OCI-LY1 (cell line): Measurements from ENCODE around the gene LINS1.

Experiments used
- CTCF ChIP-seq: fragments of 200-600 bp; sonication (generic), shearing (Covaris generic); IDR thresholded peaks from 2 replicates; pipeline ENCODE4 v1.5.1; 2017; ENCODE audit warnings: mild to moderate bottlenecking, antibody characterized with exemption, low read length, moderate library complexity, mixed read lengths
- EZH2 ChIP-seq: fragments of 200-600 bp; sonication (generic), shearing (Covaris generic); IDR thresholded peaks from 2 replicates; pipeline ENCODE4 v1.8.0; 2017; ENCODE audit warnings: borderline replicate concordance, mixed run types, mild to moderate bottlenecking, antibody characterized with exemption, low read length, moderate library complexity, mixed read lengths

GRCh38 chr15:100598655-100599054, 3.3 kb downstream of the LINS1 start:
- TF ChIP-seq EZH2 (no peak), CTCF (no peak)
